Activated B cell treated with CpG ODN at 0.5 μM for 24 hours (primary cell): ENCODE data around the gene MTMR10. TPM values are rescaled to one million over a fixed set of nuclear protein-coding genes. Genes with fewer than 3 reads are reported as not detected.

ENCODE experiments used
- ATAC-seq: fragments of 200-7000 bp; cut with Tn5 transposase; one replicate; pipeline ENCODE4 v1.10.0; 2021; ENCODE audit warnings: low read depth, mild to moderate bottlenecking, moderate library complexity
- CTCF ChIA-PET: fragments of 350-600 bp; sonication (Branson Sonifier 250); formaldehyde crosslinking; loops from one replicate; lab custom pipeline; 2021; ENCODE audit warnings: antibody characterized with exemption; lab: Charles Lee
- POLR2A ChIA-PET: fragments of 350-600 bp; sonication (Branson Sonifier 250); formaldehyde crosslinking; loops from one replicate; lab custom pipeline; 2021; ENCODE audit warnings: antibody characterized with exemption; lab: Charles Lee
- DNase-seq: peaks from one replicate; pipeline ENCODE4 v3.0.0; 2022
- H3K27ac Mint-ChIP-seq: one replicate; pipeline ENCODE4 v1.8.0; 2020; ENCODE audit warnings: mixed read lengths
- H3K27me3 Mint-ChIP-seq: one replicate; pipeline ENCODE4 v1.8.0; 2021; ENCODE audit warnings: mixed read lengths
- H3K36me3 Mint-ChIP-seq: one replicate; pipeline ENCODE4 v1.8.0; 2021; ENCODE audit warnings: low read depth, mixed read lengths
- H3K4me1 Mint-ChIP-seq: one replicate; pipeline ENCODE4 v1.8.0; 2021; ENCODE audit warnings: mixed read lengths
- H3K4me3 Mint-ChIP-seq: one replicate; pipeline ENCODE4 v1.8.0; 2020; ENCODE audit warnings: mild to moderate bottlenecking, mixed read lengths
- H3K9me3 Mint-ChIP-seq: one replicate; pipeline ENCODE4 v1.8.0; 2020; ENCODE audit warnings: mixed read lengths
- intact Hi-C: fragments of 100-400 bp; cut with micrococcal nuclease; formaldehyde crosslinking; loops from one replicate; pipeline ENCODE4 v1.15.1; 2024
- total RNA-seq: library from RNA; stranded (reverse); gene quantifications from 2 replicates; pipeline ENCODE4 v1.2.3, GENCODE V29; 2022
- TF ChIP-seq, protein P1 (sequence below): fragments of 200-600 bp; IDR thresholded peaks from one replicate; pipeline ENCODE4 v1.8.0; 2022; ENCODE audit warnings: antibody characterized with exemption, mild to moderate bottlenecking

The MTMR10 gene
- total RNA-seq, 1 donor from 2014 or later, result 42.5 TPM

DNA sequence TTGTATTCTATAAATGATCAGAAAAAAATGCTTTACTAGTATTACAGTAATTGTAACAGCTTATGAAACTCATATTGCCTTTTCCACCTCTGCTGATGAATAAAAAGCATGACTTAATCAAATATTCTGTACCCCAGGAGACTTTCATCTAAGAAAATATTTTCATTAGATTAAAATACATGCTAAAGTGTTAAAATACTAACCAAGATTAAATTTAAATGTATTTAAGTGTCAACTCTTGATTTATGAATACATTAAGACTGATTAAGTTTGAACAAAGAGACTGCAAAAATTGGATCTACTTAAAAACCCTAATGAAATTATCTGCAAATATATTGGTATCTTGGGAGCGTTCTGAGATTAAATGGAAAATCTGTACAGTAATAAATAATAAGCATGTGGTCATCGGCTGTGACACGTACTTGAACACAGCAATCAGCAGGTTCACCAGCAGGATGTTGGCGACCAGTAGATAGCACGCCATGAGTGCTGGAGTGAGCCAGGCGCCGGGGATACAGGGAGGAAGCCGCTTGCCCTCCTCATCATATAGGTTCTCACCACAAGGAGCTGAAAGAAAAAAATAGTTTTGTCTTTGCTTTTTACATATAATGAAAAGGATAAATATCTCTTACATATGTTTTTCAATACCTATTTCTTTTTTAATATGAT, 36.6 kb upstream of the MTMR10 start:
- intact Hi-C loops, result loop anchor here (2.0 kb wide), 1 partner anchor 13 kb away; no protein-coding TSS in a partner anchor
- TF ChIP-seq, protein P1, sequence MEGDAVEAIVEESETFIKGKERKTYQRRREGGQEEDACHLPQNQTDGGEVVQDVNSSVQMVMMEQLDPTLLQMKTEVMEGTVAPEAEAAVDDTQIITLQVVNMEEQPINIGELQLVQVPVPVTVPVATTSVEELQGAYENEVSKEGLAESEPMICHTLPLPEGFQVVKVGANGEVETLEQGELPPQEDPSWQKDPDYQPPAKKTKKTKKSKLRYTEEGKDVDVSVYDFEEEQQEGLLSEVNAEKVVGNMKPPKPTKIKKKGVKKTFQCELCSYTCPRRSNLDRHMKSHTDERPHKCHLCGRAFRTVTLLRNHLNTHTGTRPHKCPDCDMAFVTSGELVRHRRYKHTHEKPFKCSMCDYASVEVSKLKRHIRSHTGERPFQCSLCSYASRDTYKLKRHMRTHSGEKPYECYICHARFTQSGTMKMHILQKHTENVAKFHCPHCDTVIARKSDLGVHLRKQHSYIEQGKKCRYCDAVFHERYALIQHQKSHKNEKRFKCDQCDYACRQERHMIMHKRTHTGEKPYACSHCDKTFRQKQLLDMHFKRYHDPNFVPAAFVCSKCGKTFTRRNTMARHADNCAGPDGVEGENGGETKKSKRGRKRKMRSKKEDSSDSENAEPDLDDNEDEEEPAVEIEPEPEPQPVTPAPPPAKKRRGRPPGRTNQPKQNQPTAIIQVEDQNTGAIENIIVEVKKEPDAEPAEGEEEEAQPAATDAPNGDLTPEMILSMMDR, result no peak
- DNase-seq, result no peak
- H3K27me3 Mint-ChIP-seq, result peaks cover 2% of the 10 kb centered on the region
- H3K36me3 Mint-ChIP-seq, result no peaks in the 10 kb centered on the region
- H3K9me3 Mint-ChIP-seq, result peaks cover 2% of the 10 kb centered on the region
- H3K4me1 Mint-ChIP-seq, result peaks cover 49% of the 10 kb centered on the region
- peak overlapping the region; percentile 24 for H3K4me3 Mint-ChIP-seq
- ChIA-PET POLR2A (interaction anchor here (0.7 to 1.3 kb wide), 2 partner anchors 9 to 36 kb away, joined by 3 to 4 read pairs; no protein-coding TSS in a partner anchor), CTCF (interaction anchor here (1.8 kb wide), 1 partner anchor 21 kb away, joined by 4 read pairs; no protein-coding TSS in a partner anchor)
- H3K27ac Mint-ChIP-seq, result no peak overlapping the region
- no peak for ATAC-seq

DNA sequence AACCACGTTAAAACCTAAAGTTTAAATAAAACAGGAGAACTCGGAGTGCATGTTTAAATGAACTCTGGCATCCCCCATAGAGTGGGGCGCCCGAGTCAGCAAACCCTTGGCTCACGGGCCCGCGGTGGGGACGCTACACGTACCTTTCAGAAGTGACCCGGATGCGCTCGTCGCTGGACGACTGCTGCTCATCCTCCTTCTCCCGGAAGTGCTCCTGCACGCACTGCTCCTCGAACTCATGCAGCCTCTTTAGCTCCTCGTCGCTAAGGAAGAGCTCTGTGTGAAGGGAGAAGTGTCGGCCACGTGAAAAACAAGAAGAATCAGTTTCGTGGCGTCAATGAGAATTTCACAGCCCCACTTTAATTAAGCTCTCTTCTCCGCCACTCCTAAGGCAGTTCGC, 34.6 kb upstream of the MTMR10 start:
- peaks cover 2% of the 10 kb centered on the region for H3K27me3 Mint-ChIP-seq
- intact Hi-C loops, result no loop called here
- H3K9me3 Mint-ChIP-seq, result peaks cover 2% of the 10 kb centered on the region
- CTCF ChIA-PET, result interaction anchor here (1.8 kb wide), 1 partner anchor 23 kb away, joined by 4 read pairs; no protein-coding TSS in a partner anchor
- POLR2A ChIA-PET, result no interaction called here
- H3K27ac Mint-ChIP-seq, result no peak overlapping the region
- ATAC-seq, result no peak
- DNase-seq, result no peak
- no peak overlapping the region for H3K4me3 Mint-ChIP-seq
- TF ChIP-seq, protein P1, result no peak
- H3K4me1 Mint-ChIP-seq, result peaks cover 50% of the 10 kb centered on the region
- no peaks in the 10 kb centered on the region for H3K36me3 Mint-ChIP-seq

DNA sequence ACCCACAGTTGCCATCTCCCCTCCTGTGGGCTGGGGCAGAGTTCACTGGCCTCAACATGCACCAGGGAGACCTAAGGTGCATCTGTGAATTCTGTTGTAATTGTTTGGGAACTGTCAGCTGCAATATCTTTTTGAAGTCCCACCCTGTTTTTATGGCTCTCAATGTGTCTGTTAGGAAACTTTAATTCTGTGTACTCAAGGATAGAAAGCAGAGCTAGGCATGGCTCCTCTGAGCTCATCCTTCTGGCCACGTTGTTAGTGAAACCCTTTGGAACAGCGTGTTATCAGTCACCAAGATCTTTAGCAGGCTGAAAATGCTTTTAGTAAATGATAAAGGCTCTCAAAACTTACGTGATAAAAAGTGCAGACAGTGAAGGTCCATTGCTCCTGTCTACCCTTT, 33.6 kb upstream of the MTMR10 start:
- intact Hi-C loops, result no loop called here
- TF ChIP-seq, protein P1, result no peak
- Mint-ChIP-seq H3K27me3 (peaks cover 2% of the 10 kb centered on the region), H3K4me1 (peaks cover 57% of the 10 kb centered on the region), H3K27ac (no peak overlapping the region), H3K9me3 (peaks cover 2% of the 10 kb centered on the region), H3K36me3 (no peaks in the 10 kb centered on the region), H3K4me3 (no peak overlapping the region)
- ChIA-PET CTCF (no interaction called here), POLR2A (no interaction called here)
- DNase-seq, result no peak
- no peak for ATAC-seq

DNA sequence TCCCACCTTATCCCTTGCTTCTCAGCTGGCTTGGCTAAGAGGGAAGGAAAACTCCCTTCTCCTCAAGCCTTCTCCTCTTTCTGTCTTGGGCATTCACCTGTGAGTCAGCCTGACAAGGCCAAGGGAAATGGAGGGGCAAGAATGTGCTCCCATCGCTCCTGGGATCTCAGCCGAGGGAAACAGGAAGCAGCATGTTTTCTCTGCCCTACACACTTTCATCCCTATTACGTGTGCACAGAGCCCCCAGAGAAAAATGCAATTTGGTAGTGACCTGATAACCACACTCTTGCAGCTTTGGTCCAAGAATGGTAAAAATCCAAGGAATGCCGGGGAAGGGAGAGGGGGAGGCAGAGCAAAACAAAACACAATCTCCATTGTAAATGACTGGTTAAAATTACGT, 32.9 kb upstream of the MTMR10 start:
- no peak for DNase-seq
- POLR2A ChIA-PET, result no interaction called here
- TF ChIP-seq, protein P1, result no peak
- Mint-ChIP-seq H3K9me3 (peaks cover 2% of the 10 kb centered on the region), H3K4me1 (peaks cover 58% of the 10 kb centered on the region), H3K27ac (no peak overlapping the region), H3K4me3 (no peak overlapping the region), H3K27me3 (peaks cover 2% of the 10 kb centered on the region), H3K36me3 (no peaks in the 10 kb centered on the region)
- ATAC-seq, result no peak
- intact Hi-C loops, result no loop called here
- CTCF ChIA-PET, result interaction anchor here (1.4 kb wide), 1 partner anchor 77 kb away, joined by 3 read pairs; the partner anchor contains the start of gene TRPM1

GRCh38 chr15:31023841-31024240, 32.4 kb upstream of the MTMR10 start:
- no peak for DNase-seq
- Mint-ChIP-seq H3K27me3 (peaks cover 2% of the 10 kb centered on the region), H3K4me3 (no peak overlapping the region), H3K4me1 (peaks cover 60% of the 10 kb centered on the region), H3K27ac (no peak overlapping the region), H3K9me3 (peaks cover 2% of the 10 kb centered on the region), H3K36me3 (no peaks in the 10 kb centered on the region)
- TF ChIP-seq, protein P1, result no peak
- intact Hi-C loops, result no loop called here
- POLR2A ChIA-PET, result no interaction called here
- no peak for ATAC-seq
- CTCF ChIA-PET, result interaction anchor here (1.4 kb wide), 1 partner anchor 78 kb away, joined by 3 read pairs; the partner anchor contains the start of gene TRPM1
